OCI-LY1 (cell line): ENCODE results near the gene SCN1A.

ENCODE experiments used
- H2AFZ ChIP-seq: fragments of 200-600 bp; sonication (generic), shearing (Covaris generic); 2 replicates; pipeline ENCODE4 v1.6.0; 2014; ENCODE audit warnings: antibody characterized with exemption, mild to moderate bottlenecking, low read length
- H3F3A ChIP-seq: fragments of 200-600 bp; sonication (generic), shearing (Covaris generic); 2 replicates; pipeline ENCODE4 v1.6.0; 2014; ENCODE audit warnings: mild to moderate bottlenecking, antibody characterized with exemption, low read length, moderate library complexity; ENCODE audit not compliant: insufficient read depth
- H3K27ac ChIP-seq: fragments of 200-600 bp; sonication (generic); 2 replicates; pipeline ENCODE4 v1.5.1; 2014; ENCODE audit warnings: low read length, mixed run types, mild to moderate bottlenecking, low read depth; ENCODE audit not compliant: poor library complexity, severe bottlenecking
- H3K27me3 ChIP-seq: fragments of 200-600 bp; sonication (generic); 2 replicates; pipeline ENCODE4 v1.6.0; 2014; ENCODE audit warnings: antibody characterized with exemption, mild to moderate bottlenecking, low read length, moderate library complexity; ENCODE audit not compliant: insufficient read depth
- H3K36me3 ChIP-seq: fragments of 200-600 bp; sonication (generic); 2 replicates; pipeline ENCODE4 v1.6.1; 2014; ENCODE audit warnings: mild to moderate bottlenecking, antibody characterized with exemption, low read length, moderate library complexity, mixed read lengths; ENCODE audit not compliant: insufficient read depth
- H3K4me1 ChIP-seq: fragments of 200-600 bp; sonication (generic); 2 replicates; pipeline ENCODE4 v1.5.1; 2014; ENCODE audit warnings: mild to moderate bottlenecking, low read length, moderate library complexity; ENCODE audit not compliant: insufficient read depth, severe bottlenecking
- H3K4me2 ChIP-seq: fragments of 200-600 bp; sonication (generic), shearing (Covaris generic); 2 replicates; pipeline ENCODE4 v1.6.1; 2014; ENCODE audit warnings: low read length
- H3K4me3 ChIP-seq: fragments of 200-600 bp; sonication (generic); 2 replicates; pipeline ENCODE4 v1.5.1; 2014; ENCODE audit warnings: low read length, low read depth, mild to moderate bottlenecking, mixed read lengths; ENCODE audit not compliant: poor library complexity, severe bottlenecking
- H3K79me2 ChIP-seq: fragments of 200-600 bp; shearing (Covaris generic); 2 replicates; pipeline ENCODE4 v1.6.1; 2016; ENCODE audit warnings: mixed run types, low read length, mixed read lengths; ENCODE audit not compliant: insufficient read depth
- H3K9ac ChIP-seq: fragments of 200-600 bp; sonication (generic), shearing (Covaris generic); 2 replicates; pipeline ENCODE4 v1.6.1; 2014; ENCODE audit warnings: mild to moderate bottlenecking, low read length, mixed read lengths
- H3K9me2 ChIP-seq: fragments of 200-600 bp; sonication (generic), shearing (Covaris generic); 2 replicates; pipeline ENCODE4 v1.6.1; 2014; ENCODE audit warnings: low read depth, mild to moderate bottlenecking, low read length, mixed read lengths
- H3K9me3 ChIP-seq: fragments of 200-600 bp; shearing (Covaris generic); 2 replicates; pipeline ENCODE4 v1.6.1; 2014; ENCODE audit warnings: low read length, mixed read lengths
- H4K20me1 ChIP-seq: fragments of 200-600 bp; sonication (generic), shearing (Covaris generic); 2 replicates; pipeline ENCODE4 v1.6.0; 2016; ENCODE audit warnings: mild to moderate bottlenecking, low read length; ENCODE audit not compliant: insufficient read depth
- EZH2 ChIP-seq: fragments of 200-600 bp; sonication (generic), shearing (Covaris generic); IDR thresholded peaks from 2 replicates; pipeline ENCODE4 v1.8.0; 2017; ENCODE audit warnings: borderline replicate concordance, mixed run types, mild to moderate bottlenecking, antibody characterized with exemption, low read length, moderate library complexity, mixed read lengths
- TF ChIP-seq, protein P1 (sequence below): fragments of 200-600 bp; sonication (generic), shearing (Covaris generic); IDR thresholded peaks from 2 replicates; pipeline ENCODE4 v1.5.1; 2017; ENCODE audit warnings: mild to moderate bottlenecking, antibody characterized with exemption, low read length, moderate library complexity, mixed read lengths

SCN1A gene

DNA sequence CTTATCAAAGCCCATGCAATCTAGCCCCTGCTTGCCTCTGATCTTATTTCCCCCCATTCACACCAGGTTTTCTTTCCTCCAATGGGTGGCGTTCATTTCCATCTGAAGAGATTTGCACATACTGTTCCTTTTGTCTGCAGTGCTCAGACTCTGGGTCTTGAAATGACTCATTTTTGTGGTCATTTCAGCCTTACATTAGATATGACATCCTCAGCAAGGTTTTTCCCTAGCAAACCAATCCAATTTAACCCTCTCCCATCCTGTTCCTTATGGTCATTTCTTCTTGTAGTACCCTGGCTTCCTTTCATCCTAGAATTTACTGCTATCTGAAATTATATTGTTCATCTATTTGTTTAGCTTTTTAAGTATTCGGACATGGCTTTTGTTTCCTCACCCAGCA lies 42.5 kb upstream of the SCN1A start:
- Histone ChIP-seq H3K27me3 (no peaks in the 10 kb centered on the region), H3K4me1 (no peaks in the 10 kb centered on the region), H2AFZ (no peak overlapping the region), H3K9me3 (no peaks in the 10 kb centered on the region), H3K4me3 (no peak overlapping the region), H3K36me3 (no peaks in the 10 kb centered on the region), H3K27ac (no peak overlapping the region), H4K20me1 (no peaks in the 10 kb centered on the region), H3K9me2 (no peaks in the 10 kb centered on the region), H3K9ac (no peak overlapping the region), H3K4me2 (no peak overlapping the region), H3K79me2 (no peaks in the 10 kb centered on the region), H3F3A (no peaks in the 10 kb centered on the region)
- TF ChIP-seq, protein P1, sequence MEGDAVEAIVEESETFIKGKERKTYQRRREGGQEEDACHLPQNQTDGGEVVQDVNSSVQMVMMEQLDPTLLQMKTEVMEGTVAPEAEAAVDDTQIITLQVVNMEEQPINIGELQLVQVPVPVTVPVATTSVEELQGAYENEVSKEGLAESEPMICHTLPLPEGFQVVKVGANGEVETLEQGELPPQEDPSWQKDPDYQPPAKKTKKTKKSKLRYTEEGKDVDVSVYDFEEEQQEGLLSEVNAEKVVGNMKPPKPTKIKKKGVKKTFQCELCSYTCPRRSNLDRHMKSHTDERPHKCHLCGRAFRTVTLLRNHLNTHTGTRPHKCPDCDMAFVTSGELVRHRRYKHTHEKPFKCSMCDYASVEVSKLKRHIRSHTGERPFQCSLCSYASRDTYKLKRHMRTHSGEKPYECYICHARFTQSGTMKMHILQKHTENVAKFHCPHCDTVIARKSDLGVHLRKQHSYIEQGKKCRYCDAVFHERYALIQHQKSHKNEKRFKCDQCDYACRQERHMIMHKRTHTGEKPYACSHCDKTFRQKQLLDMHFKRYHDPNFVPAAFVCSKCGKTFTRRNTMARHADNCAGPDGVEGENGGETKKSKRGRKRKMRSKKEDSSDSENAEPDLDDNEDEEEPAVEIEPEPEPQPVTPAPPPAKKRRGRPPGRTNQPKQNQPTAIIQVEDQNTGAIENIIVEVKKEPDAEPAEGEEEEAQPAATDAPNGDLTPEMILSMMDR = no peak
- TF ChIP-seq EZH2 = no peak

DNA sequence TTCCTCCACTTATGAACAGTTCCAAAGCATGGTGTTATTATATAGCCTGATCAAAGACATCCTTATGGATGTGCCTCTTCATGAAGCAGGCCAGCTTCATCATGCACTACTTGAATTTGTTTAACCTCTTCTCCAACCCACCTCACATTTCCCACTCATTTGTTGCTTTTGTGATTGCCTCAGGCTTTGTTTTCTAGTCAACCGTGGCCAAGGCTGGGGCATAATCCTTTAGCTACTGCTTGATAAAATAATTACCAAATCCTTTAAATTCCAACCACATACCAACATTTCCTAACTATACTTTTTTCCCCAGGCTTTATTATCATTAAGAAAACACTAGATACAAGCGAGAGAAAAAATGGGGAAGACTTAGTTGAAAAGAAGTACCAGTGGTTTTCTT lies 39.6 kb upstream of the SCN1A start:
- no peak overlapping the region for H3K4me3 ChIP-seq
- H3K4me1 ChIP-seq = no peaks in the 10 kb centered on the region
- TF ChIP-seq EZH2 = no peak
- TF ChIP-seq, protein P1 = no peak
- no peaks in the 10 kb centered on the region for H3K36me3 ChIP-seq
- no peaks in the 10 kb centered on the region for H3K9me2 ChIP-seq
- H3F3A ChIP-seq = no peaks in the 10 kb centered on the region
- no peak overlapping the region for H3K4me2 ChIP-seq
- H3K9me3 ChIP-seq = no peaks in the 10 kb centered on the region
- no peak overlapping the region for H3K9ac ChIP-seq
- no peaks in the 10 kb centered on the region for H3K79me2 ChIP-seq
- H3K27me3 ChIP-seq = no peaks in the 10 kb centered on the region
- no peaks in the 10 kb centered on the region for H4K20me1 ChIP-seq
- H2AFZ ChIP-seq = no peak overlapping the region
- H3K27ac ChIP-seq = no peak overlapping the region

DNA sequence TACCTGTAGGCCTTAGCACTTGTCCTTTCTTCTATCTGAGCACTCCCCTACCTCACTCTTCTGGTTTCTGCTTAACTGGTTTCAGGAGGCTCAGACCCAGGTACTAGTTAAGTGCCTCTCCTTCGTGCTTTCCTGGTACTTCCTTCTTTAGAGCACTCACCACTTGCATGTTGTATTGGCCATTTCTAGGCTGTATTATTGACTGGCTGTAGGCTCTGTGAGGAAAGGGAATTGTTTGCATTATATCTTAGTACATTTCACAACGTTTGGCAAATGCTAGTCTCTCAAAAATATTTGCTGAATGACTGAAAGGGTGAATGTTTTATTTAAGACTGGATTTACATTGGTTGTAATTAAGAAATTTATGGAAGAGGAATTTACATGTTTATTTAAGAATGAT lies 36.0 kb upstream of the SCN1A start:
- no peak overlapping the region for H2AFZ ChIP-seq
- no peaks in the 10 kb centered on the region for H3K9me3 ChIP-seq
- no peaks in the 10 kb centered on the region for H3K36me3 ChIP-seq
- no peaks in the 10 kb centered on the region for H4K20me1 ChIP-seq
- no peak overlapping the region for H3K4me3 ChIP-seq
- no peaks in the 10 kb centered on the region for H3K4me1 ChIP-seq
- no peaks in the 10 kb centered on the region for H3F3A ChIP-seq
- H3K27me3 ChIP-seq = no peaks in the 10 kb centered on the region; the same call in 1 of the 2 replicates
- H3K4me2 ChIP-seq = no peak overlapping the region
- H3K9ac ChIP-seq = no peak overlapping the region
- no peaks in the 10 kb centered on the region for H3K9me2 ChIP-seq
- no peak overlapping the region for H3K27ac ChIP-seq
- no peak for TF ChIP-seq EZH2
- TF ChIP-seq, protein P1 = no peak
- H3K79me2 ChIP-seq = no peaks in the 10 kb centered on the region
